HG03378 (cell line): ENCODE measurements around the gene TSR1.

Experiments
- ATAC-seq: cut with Tn5 transposase; IDR thresholded peaks from one replicate; pipeline ENCODE4 v1.9.1; 2021; ENCODE audit warnings: mild to moderate bottlenecking, moderate library complexity; ENCODE audit not compliant: unreplicated experiment

The TSR1 gene

GRCh38 chr17:2369551-2370210, 33.4 kb upstream of the TSR1 start:
- ATAC-seq = no peak

- no peak for ATAC-seq
Observed at GRCh38 chr17:2369039-2369438, 32.8 kb upstream of the TSR1 start.

- no peak for ATAC-seq
Observed at GRCh38 chr17:2368359-2368758, 32.1 kb upstream of the TSR1 start.

- ATAC-seq = no peak
Observed at GRCh38 chr17:2366747-2367494, 30.7 kb upstream of the TSR1 start.

GRCh38 chr17:2365132-2365531, 28.9 kb upstream of the TSR1 start:
- no peak for ATAC-seq

- ATAC-seq = no peak
Observed at GRCh38 chr17:2364763-2365116, 28.5 kb upstream of the TSR1 start.

- ATAC-seq = no peak
Observed at GRCh38 chr17:2363851-2364762, 27.9 kb upstream of the TSR1 start.

GRCh38 chr17:2363318-2363717, 27.1 kb upstream of the TSR1 start:
- ATAC-seq = no peak

- no peak for ATAC-seq
Observed at GRCh38 chr17:2362881-2363280, 26.6 kb upstream of the TSR1 start.

GRCh38 chr17:2362416-2362815, 26.2 kb upstream of the TSR1 start:
- ATAC-seq = no peak

- ATAC-seq = no peak
Observed at GRCh38 chr17:2362016-2362415, 25.8 kb upstream of the TSR1 start.

GRCh38 chr17:2361010-2361760, 24.9 kb upstream of the TSR1 start:
- no peak for ATAC-seq

- no peak for ATAC-seq
Observed at GRCh38 chr17:2357931-2358434, 21.7 kb upstream of the TSR1 start.

GRCh38 chr17:2357237-2357636, 21.0 kb upstream of the TSR1 start:
- no peak for ATAC-seq

- no peak for ATAC-seq
Observed at GRCh38 chr17:2354311-2354710, 18.1 kb upstream of the TSR1 start.

GRCh38 chr17:2351269-2351668, 15.0 kb upstream of the TSR1 start:
- no peak for ATAC-seq

GRCh38 chr17:2347805-2348685, 11.8 kb upstream of the TSR1 start:
- no peak for ATAC-seq

GRCh38 chr17:2346475-2346874, 10.2 kb upstream of the TSR1 start:
- ATAC-seq = no peak

GRCh38 chr17:2344528-2344927, 8.3 kb upstream of the TSR1 start:
- no peak for ATAC-seq

GRCh38 chr17:2343421-2343820, 7.2 kb upstream of the TSR1 start:
- ATAC-seq = no peak
